Mesodermal cell (in vitro differentiated cells): ENCODE results near the gene ZNF570. TPM values are rescaled to one million over a fixed set of nuclear protein-coding genes. Genes with fewer than 3 reads are reported as not detected.

Experiments used
- H3K27ac ChIP-seq: 2 replicates; pipeline ENCODE4 v1.7.0; 2013; ENCODE audit warnings: mild to moderate bottlenecking, low read depth, low read length, moderate library complexity; ENCODE audit not compliant: severe bottlenecking
- H3K36me3 ChIP-seq: 2 replicates; pipeline ENCODE4 v1.7.1; 2013; ENCODE audit warnings: mild to moderate bottlenecking, low read length, moderate library complexity; ENCODE audit not compliant: control insufficient read depth, insufficient read depth
- H3K4me1 ChIP-seq: one replicate; pipeline ENCODE4 v1.7.1; 2013; ENCODE audit warnings: mild to moderate bottlenecking, low read length; ENCODE audit not compliant: insufficient read depth, control insufficient read depth, poor library complexity, severe bottlenecking
- H3K4me3 ChIP-seq: 2 replicates; pipeline ENCODE4 v1.7.0; 2013; ENCODE audit warnings: low read length, control low read depth, mild to moderate bottlenecking; ENCODE audit not compliant: insufficient read depth, poor library complexity, severe bottlenecking; ENCODE audit errors: extremely low read depth
- H3K9me3 ChIP-seq: 2 replicates; pipeline ENCODE4 v1.7.1; 2013; ENCODE audit warnings: mild to moderate bottlenecking, low read length, moderate library complexity; ENCODE audit not compliant: control insufficient read depth
- WGBS, 2 experiments: methylation state at CpG; one replicate each; pipeline ENCODE4 v1.1.5; 2013; ENCODE audit warnings: missing lambda C conversion rate in 2 of 2; ENCODE audit not compliant: insufficient coverage in 2 of 2; 5-methylcytosine and 5-hydroxymethylcytosine counted together
- polyA plus RNA-seq, 2 experiments: library from polyadenylated mRNA; stranded (reverse); fragments of 50-300 nt; gene quantifications; one replicate each; pipeline ENCODE4 v1.2.3, GENCODE V29; 2013

The ZNF570 gene
- 4.3 TPM for polyA plus RNA-seq (2013, experiment 1 of 2)
- polyA plus RNA-seq (2013, experiment 2 of 2) = 4.9 TPM

DNA sequence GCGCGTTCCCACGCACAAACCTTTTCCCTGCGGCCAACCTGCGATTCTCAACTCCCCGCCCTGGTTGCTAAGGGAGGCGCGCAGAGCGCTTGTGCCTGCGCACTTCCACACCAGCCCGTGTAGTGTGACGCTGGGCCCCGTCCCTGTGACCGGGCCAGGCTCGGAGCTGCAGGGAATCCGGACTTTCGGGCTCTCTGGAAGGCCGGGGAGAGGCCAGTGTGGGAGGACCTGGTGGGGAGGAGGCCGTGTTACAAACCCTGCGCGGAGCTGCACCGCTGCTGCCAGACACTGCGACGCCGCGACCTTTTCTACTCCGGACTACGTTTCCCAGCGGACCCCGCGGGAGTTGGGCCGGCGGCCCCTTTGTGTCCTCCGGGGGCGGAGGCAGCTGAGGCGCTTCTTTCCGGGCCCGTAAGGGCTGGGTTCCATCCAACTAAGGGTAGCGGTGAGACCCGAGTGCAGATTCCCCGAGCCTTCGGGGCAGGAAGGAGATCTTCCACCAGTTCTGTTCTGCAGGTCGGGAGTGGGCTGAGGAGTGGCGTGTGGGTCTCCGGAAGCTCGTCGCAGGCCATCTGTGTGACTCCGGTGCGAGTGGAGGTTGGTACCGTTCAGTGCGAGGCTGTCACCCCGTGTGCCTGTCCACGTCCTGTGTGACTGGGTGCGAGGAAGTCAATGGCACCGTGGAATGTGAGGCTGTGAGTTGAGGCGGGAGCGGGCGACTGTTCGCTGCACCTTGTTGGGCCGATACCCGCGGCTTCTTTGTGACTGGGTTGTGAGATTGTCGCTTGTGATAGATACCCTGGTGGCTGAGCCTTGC lies at the start of gene ZNF570:
Gene ZNF570, plus strand, starts transcription at position 396 of the 817 bp plus-strand sequence. CDS start 999 bp downstream, outside the sequence.
- H3K4me3 ChIP-seq = peak within 1 kb of the TSS; percentile 83
- H3K4me1 ChIP-seq = no peaks in the 10 kb centered on the region
- H3K27ac ChIP-seq = peak within 1 kb of the TSS; percentile 69
- H3K9me3 ChIP-seq = peaks cover 53% of the 10 kb centered on the region
- H3K36me3 ChIP-seq = peaks cover 30% of the 10 kb centered on the region
- WGBS, 2 experiments = 6% methylated on average over 58 to 59 of the region's 63 CpGs

DNA sequence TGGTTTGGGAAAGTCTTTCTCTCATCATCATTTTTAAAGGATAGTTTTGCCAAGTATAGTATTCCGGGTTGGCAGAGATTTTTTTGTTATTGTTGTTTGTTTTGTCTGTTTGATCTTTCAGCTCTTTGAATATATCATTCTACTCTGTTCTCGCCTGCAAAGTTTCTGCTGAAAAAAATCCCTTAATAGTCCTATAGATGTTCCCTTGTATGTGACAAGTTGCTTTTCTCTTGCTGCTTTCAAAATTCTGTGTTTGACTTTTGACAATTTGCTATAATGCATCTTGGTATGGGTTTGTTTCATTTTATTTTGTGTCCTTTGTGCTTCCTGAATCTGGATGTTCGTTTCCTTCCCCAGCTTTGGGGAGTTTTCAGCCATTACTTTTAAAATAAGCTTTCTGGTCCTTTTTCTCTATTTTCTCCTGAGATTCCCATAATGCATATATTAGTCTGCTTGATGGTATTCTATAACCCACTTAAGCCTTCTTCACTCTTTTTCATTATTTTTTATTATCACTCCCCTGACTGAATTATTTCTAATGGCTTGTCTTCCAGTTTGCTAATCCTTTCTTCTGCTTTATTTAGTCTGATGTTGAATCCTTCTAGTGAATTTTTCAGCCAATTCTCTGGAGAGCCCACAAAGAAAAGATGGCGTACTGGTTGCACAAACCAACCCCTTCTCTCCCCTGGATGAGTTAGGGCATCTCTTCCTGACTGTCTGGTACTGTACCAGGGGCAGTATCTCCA lies 16.5 kb upstream of the ZNF570 start:
- no peaks in the 10 kb centered on the region for H3K4me1 ChIP-seq
- no peak overlapping the region for H3K4me3 ChIP-seq
- H3K36me3 ChIP-seq = peaks cover 22% of the 10 kb centered on the region
- 100% methylated on average over 1 of the region's 4 CpGs for WGBS, 2 experiments
- no peak overlapping the region for H3K27ac ChIP-seq
- peaks cover 58% of the 10 kb centered on the region for H3K9me3 ChIP-seq

DNA sequence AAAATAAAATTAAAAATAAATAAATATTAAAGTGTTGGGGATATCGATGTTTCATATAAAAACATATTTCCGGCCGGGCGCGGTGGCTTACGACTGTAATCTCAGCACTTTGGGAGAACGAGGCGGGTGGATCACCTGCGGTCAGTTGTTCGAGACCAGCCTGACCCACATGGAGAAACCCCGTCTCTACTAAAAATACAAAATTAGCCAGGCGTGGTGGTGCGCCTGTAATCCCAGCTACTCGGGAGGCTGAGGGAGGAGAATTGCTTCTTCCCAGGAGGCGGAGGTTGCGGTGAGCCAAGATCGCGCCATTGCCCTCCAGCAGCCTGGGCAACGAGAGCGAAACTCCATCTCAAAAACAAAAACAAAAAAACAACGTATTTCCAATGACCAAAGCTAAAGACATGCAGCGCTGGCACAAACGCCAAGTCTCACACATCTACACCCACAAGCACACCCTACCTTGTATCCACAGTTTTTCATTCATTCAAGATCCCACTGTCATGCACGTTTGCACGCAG lies 2.8 kb upstream of the ZNF570 start:
- WGBS, 2 experiments = 52 to 59% methylated on average over 16 to 19 of the region's 25 CpGs
- Histone ChIP-seq H3K36me3 (peaks cover 46% of the 10 kb centered on the region), H3K27ac (peak overlapping the region; percentile 76)

DNA sequence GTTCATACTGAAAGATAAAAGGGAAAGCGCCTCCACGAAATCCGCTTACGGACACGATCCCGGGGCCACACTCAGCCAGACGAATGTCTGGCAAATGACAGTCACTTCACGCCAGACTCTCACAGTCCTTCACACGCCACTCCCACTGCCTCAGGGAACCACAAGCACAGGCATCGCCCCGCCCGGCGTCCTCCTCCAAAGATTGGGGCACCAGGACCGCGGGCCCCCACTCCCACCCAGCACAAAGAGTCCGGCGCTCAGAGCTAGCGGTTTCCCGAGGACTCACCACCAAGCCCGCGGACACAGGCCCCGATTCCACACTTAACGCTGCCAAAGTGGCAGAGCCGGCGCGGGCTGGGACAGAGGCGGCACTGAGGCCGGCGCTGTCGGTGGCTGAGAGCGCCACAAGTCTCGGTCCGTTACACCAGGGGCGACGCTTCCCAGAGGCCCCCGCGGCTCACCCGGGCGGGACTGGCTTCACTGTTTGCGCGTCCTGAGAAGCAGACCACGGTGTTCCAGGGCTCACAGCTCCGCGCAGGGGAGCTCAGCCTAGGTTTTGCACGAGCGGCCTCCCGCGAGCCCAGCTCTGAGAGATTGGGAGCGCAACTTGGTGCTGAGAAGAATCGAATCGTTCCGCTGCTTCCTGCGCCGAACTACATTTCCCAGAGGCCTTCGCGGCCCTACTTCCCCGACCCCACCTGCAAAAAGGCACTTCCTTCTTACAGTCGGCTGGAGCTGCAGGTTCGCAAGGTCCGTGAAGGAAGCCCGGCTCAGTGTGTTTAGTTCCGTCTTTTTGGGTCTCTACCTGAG lies 2.2 kb upstream of the ZNF570 start, which contains the start of gene ZNF569:
Gene ZNF569, minus strand, starts transcription at position 647 of the 810 bp plus-strand sequence. CDS start 22,523 bp downstream, outside the sequence.
- Histone ChIP-seq H3K9me3 (peaks cover 33% of the 10 kb centered on the region), H3K4me1 (no peaks in the 10 kb centered on the region), H3K4me3 (peak within 1 kb of the TSS; percentile 78), H3K36me3 (peaks cover 47% of the 10 kb centered on the region), H3K27ac (peak within 1 kb of the TSS; percentile 76)
- WGBS, 2 experiments = 2% methylated on average over 48 to 61 of the region's 62 CpGs

More for the DNA sequence above, 2.8 kb upstream of the ZNF570 start:
- Histone ChIP-seq H3K4me1 (no peaks in the 10 kb centered on the region), H3K4me3 (peak overlapping the region; percentile 78), H3K9me3 (peaks cover 27% of the 10 kb centered on the region)

DNA sequence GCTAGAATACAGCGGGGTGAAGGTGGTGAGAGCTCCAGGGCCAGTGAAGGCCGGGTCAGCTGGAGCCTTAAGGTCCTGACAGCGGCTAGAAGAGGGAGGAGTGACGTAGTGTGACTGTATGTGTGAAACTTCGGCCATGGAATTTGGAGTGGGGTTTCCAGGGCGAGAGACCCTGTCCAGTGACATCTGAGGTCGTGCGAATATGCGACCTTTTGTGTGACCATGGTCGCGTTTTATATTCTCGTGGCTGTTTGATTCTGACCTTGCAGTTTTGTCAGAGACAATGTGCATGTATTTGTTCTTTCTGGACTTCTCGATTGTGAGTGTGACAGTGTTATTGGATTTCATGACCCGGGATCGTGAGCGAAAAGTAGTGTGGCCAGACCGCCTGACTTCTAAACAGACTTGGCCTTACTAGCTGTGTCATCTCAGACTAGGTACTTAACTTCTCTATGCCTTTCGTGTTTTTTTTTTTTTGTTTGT lies 1.5 kb upstream of the ZNF570 start:
- 79 to 82% methylated on average over 15 of the region's 18 CpGs for WGBS, 2 experiments
- Histone ChIP-seq H3K27ac (peak overlapping the region; percentile 76), H3K4me1 (no peaks in the 10 kb centered on the region), H3K9me3 (peaks cover 40% of the 10 kb centered on the region), H3K36me3 (peaks cover 44% of the 10 kb centered on the region), H3K4me3 (peak overlapping the region; percentile 78)

DNA sequence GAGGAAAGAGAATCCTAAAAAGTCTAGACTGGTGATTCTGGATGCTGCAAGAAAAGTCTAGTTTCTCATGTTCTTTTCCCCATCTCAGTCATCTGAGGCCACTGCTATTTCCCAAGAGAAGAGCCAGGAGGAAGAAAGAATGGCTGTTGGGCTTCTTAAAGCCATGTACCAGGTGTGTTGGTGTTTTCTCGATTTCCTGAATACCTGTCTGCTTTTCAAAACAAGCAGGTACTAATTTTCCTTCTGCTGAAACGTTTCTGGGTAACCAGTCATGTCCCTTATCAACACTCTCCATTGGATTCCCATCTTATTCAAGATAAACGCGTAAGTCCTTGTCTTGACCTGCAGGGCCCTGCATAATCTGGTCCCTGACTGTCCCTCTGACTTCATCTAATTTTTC lies 1.1 kb downstream of the ZNF570 start:
- WGBS, 2 experiments = 94 to 95% methylated on average over 4 of the region's 4 CpGs
- H3K27ac ChIP-seq = no peak overlapping the region
- no peaks in the 10 kb centered on the region for H3K4me1 ChIP-seq
- peak overlapping the region; percentile 83 for H3K4me3 ChIP-seq
- H3K36me3 ChIP-seq = peaks cover 25% of the 10 kb centered on the region
- peaks cover 44% of the 10 kb centered on the region for H3K9me3 ChIP-seq

DNA sequence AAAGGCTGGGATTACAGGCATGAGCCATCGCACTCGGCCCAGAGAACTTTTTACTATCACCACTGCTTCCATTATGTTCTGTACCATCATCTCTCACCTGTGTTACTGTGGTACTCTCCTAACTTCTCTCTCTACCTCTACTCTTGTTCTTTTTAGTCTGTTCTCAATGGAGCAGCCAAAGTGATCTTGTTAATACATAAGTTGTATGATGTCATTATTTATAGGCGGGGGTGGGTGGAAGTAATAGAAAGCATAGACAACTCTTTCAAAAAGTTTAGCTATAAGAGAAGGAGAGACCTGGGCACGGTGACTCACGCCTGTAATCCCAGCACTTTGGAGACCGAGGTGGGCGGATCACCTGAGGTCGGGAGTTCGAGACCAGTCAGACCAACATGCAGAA lies 3.0 kb downstream of the ZNF570 start:
- H3K9me3 ChIP-seq = peaks cover 56% of the 10 kb centered on the region
- no peak overlapping the region for H3K4me3 ChIP-seq
- H3K36me3 ChIP-seq = peaks cover 44% of the 10 kb centered on the region
- 81 to 91% methylated on average over 6 to 9 of the region's 9 CpGs for WGBS, 2 experiments
- H3K27ac ChIP-seq = no peak overlapping the region
- no peaks in the 10 kb centered on the region for H3K4me1 ChIP-seq

DNA sequence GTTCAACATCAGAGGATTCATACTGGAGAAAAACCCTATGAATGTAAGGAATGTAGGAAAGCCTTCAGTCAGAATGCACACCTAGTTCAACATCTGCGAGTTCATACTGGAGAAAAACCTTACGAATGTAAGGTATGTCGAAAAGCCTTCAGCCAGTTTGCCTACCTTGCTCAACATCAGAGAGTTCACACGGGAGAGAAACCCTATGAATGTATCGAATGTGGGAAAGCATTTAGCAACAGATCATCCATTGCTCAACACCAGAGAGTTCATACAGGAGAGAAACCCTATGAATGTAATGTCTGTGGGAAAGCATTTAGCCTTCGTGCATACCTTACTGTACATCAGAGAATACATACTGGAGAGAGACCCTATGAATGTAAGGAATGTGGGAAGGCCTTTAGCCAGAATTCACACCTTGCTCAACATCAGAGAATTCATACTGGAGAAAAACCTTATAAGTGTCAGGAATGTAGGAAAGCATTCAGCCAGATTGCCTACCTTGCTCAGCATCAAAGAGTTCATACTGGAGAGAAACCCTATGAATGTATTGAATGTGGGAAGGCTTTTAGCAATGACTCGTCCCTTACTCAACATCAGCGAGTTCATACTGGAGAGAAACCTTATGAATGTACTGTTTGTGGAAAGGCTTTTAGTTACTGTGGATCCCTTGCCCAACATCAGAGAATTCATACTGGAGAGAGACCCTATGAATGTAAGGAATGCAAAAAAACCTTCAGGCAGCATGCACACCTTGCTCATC lies 15.4 kb downstream of the ZNF570 start:
- Histone ChIP-seq H3K4me1 (no peaks in the 10 kb centered on the region), H3K36me3 (peaks cover 39% of the 10 kb centered on the region), H3K27ac (no peak overlapping the region), H3K4me3 (no peak overlapping the region), H3K9me3 (peaks cover 80% of the 10 kb centered on the region)
- 85 to 100% methylated on average over 2 to 4 of the region's 8 CpGs for WGBS, 2 experiments

DNA sequence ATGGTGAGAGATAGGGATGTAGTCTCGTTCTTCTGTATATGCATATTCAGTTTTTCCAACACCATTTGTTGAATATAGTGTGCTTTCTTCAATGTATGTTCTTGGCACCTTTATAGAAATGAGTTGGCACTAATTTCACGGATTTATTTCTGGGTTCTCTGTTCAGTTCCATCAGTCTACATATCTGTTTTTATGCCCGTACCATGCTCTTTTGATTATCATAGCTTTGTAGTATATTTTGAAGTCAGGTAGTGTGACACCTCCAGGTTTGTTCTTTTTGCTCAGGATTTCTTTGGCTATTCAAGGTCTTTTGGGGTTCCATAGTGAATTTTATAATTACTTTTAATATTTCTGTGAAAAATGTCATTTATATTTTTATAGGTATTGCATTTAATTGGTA lies 23.1 kb downstream of the ZNF570 start:
- peaks cover 51% of the 10 kb centered on the region for H3K9me3 ChIP-seq
- H3K27ac ChIP-seq = no peak overlapping the region
- no peaks in the 10 kb centered on the region for H3K36me3 ChIP-seq
- 0% methylated on average over 1 of the region's 3 CpGs; no CpG with 5 or more reads in 1 of the 2 experiments for WGBS, 2 experiments
- no peak overlapping the region for H3K4me3 ChIP-seq
- H3K4me1 ChIP-seq = no peaks in the 10 kb centered on the region
